HepG2 (cell line): ENCODE measurements around the gene MYPN. TPM values are rescaled to one million over a fixed set of nuclear protein-coding genes. Genes with fewer than 3 reads are reported as not detected.

Experiments
- ATF4 ChIP-seq, 2 experiments: fragments of 450-650 bp in 1 of 2; sonication (generic) in 1 of 2; formaldehyde crosslinking; IDR thresholded peaks; 2 replicates each; pipeline versions ENCODE4 v1.5.0 to v1.8.0; 2020 to 2022; ENCODE audit warnings: mild to moderate bottlenecking in 1 of 2, missing genetic modification reagents in 1 of 2
- BRCA1 ChIP-seq: sonication (generic); formaldehyde crosslinking; IDR thresholded peaks from 2 replicates; pipeline ENCODE4 v1.4.0; 2020; ENCODE audit warnings: missing genetic modification reagents
- CENPT ChIP-seq: sonication (generic); formaldehyde crosslinking; IDR thresholded peaks from 2 replicates; pipeline ENCODE4 v1.8.0; 2022; ENCODE audit warnings: low read depth, mild to moderate bottlenecking, moderate library complexity, missing genetic modification reagents
- CREB1 ChIP-seq, 2 experiments: fragments of 450-650 bp in 1 of 2; IDR thresholded peaks; 2 replicates each; pipeline ENCODE4 v1.6.1; 2016 to 2017; ENCODE audit warnings: control low read depth in 1 of 2, mild to moderate bottlenecking in 1 of 2, missing compliant biosample characterization in 1 of 2, missing genetic modification characterization in 1 of 2
- DNMT3B ChIP-seq: conservative IDR thresholded peaks from 2 replicates; pipeline ENCODE4 v1.6.1; 2016; ENCODE audit warnings: missing biosample characterization, control low read depth
- FOXA3 ChIP-seq: IDR thresholded peaks from 2 replicates; pipeline ENCODE4 v1.6.1; 2016; ENCODE audit warnings: missing genetic modification reagents, missing compliant biosample characterization
- FOXJ3 ChIP-seq: sonication (generic); formaldehyde crosslinking; IDR thresholded peaks from 2 replicates; pipeline ENCODE4 v1.4.0; 2020; ENCODE audit warnings: missing genetic modification reagents, mild to moderate bottlenecking, borderline replicate concordance
- HOXA5 ChIP-seq: sonication (generic); formaldehyde crosslinking; IDR thresholded peaks from 2 replicates; pipeline ENCODE4 v1.4.0; 2020; ENCODE audit warnings: missing genetic modification reagents
- JDP2 ChIP-seq: sonication (generic); formaldehyde crosslinking; IDR thresholded peaks from 2 replicates; pipeline ENCODE4 v1.8.1; 2022; ENCODE audit warnings: missing genetic modification reagents, borderline replicate concordance
- MXI1 ChIP-seq: IDR thresholded peaks from 3 replicates; pipeline ENCODE4 v1.6.1; 2012; ENCODE audit warnings: low read depth, low read length, inconsistent platforms, borderline replicate concordance
- MYC ChIP-seq: sonication (generic); formaldehyde crosslinking; IDR thresholded peaks from 2 replicates; pipeline ENCODE4 v1.9.0; 2021; ENCODE audit warnings: missing genetic modification reagents, borderline replicate concordance
- PHF8 ChIP-seq: sonication (generic); formaldehyde crosslinking; IDR thresholded peaks from 2 replicates; pipeline ENCODE4 v1.5.0; 2020; ENCODE audit warnings: missing genetic modification reagents
- POLR2AphosphoS5 ChIP-seq: IDR thresholded peaks from 2 replicates; pipeline ENCODE4 v1.6.1; 2012; ENCODE audit warnings: low read depth, low read length
- RARA ChIP-seq: IDR thresholded peaks from 2 replicates; pipeline ENCODE4 v1.6.1; 2016; ENCODE audit warnings: missing genetic modification reagents, missing compliant biosample characterization
- SAP130 ChIP-seq: IDR thresholded peaks from 2 replicates; pipeline ENCODE4 v1.6.1; 2016; ENCODE audit warnings: low read depth
- SKI ChIP-seq: fragments of 450-650 bp; IDR thresholded peaks from one replicate; pipeline ENCODE4 v1.6.1; 2018; ENCODE audit warnings: mild to moderate bottlenecking; ENCODE audit not compliant: partially characterized antibody
- SOX5 ChIP-seq: IDR thresholded peaks from 2 replicates; pipeline ENCODE4 v1.6.1; 2016; ENCODE audit warnings: borderline replicate concordance
- TBL1XR1 ChIP-seq: fragments of 150-350 bp; IDR thresholded peaks from 2 replicates; pipeline ENCODE4 v1.6.1; 2014; ENCODE audit warnings: borderline replicate concordance, low read length; ENCODE audit not compliant: partially characterized antibody
- TEAD3 ChIP-seq: optimal IDR thresholded peaks from 2 replicates; pipeline ENCODE3; 2016; ENCODE audit warnings: borderline replicate concordance
- ZBTB3 ChIP-seq: sonication (generic); formaldehyde crosslinking; IDR thresholded peaks from 2 replicates; pipeline ENCODE4 v1.4.0; 2020; ENCODE audit warnings: low read depth, mild to moderate bottlenecking, moderate library complexity, missing genetic modification reagents, borderline replicate concordance
- ZNF230 ChIP-seq: sonication (generic); formaldehyde crosslinking; IDR thresholded peaks from 2 replicates; pipeline ENCODE4 v1.4.0; 2020; ENCODE audit warnings: mild to moderate bottlenecking, missing genetic modification reagents
- ZNF441 ChIP-seq: sonication (generic); formaldehyde crosslinking; IDR thresholded peaks from 2 replicates; pipeline ENCODE4 v1.7.0; 2021; ENCODE audit warnings: missing genetic modification reagents, borderline replicate concordance
- ZNF652 ChIP-seq: IDR thresholded peaks from 2 replicates; pipeline ENCODE4 v1.6.1; 2016; ENCODE audit warnings: low read depth, borderline replicate concordance
- ZNF839 ChIP-seq: sonication (generic); formaldehyde crosslinking; IDR thresholded peaks from 2 replicates; pipeline ENCODE4 v1.4.0; 2020; ENCODE audit warnings: missing genetic modification reagents, mild to moderate bottlenecking, borderline replicate concordance
- polyA plus RNA-seq, 8 experiments: library from polyadenylated mRNA; depleted of rRNA in 3 of 8; stranded (reverse) in 7 of 8; unstranded in 1 of 8; fragments of >200 nt; fragmentation: Illumina TruSeq in 4 of 8; extraction: Trizol in 4 of 8; gene quantifications; 2 replicates each; pipeline versions ENCODE4 v1.2.1 to v1.2.3, GENCODE V29; 2011 to 2016; ENCODE audit warnings: low read depth in 4 of 8, missing spikeins in 1 of 8, mixed read lengths in 1 of 8; ENCODE audit not compliant: insufficient read depth in 1 of 8
- total RNA-seq, 5 experiments: library from RNA; depleted of rRNA; stranded (reverse); fragments of >200 nt; fragmentation: Illumina TruSeq; extraction: Trizol; gene quantifications; 2 replicates each; pipeline ENCODE4 v1.2.3, GENCODE V29; 2016; ENCODE audit warnings: low read depth in 1 of 5
- TF ChIP-seq, protein P1 (sequence below): sonication (generic); formaldehyde crosslinking; IDR thresholded peaks from 2 replicates; pipeline ENCODE4 v1.5.1; 2020; ENCODE audit warnings: mild to moderate bottlenecking, missing genetic modification reagents, moderate library complexity
- TF ChIP-seq, protein P2 (sequence below): IDR thresholded peaks from 2 replicates; pipeline ENCODE4 v1.6.1; 2012; ENCODE audit warnings: low read depth, low read length, improper control_type of control experiment
- TF ChIP-seq, protein P3 (sequence below): IDR thresholded peaks from 2 replicates; pipeline ENCODE4 v1.6.1; 2016; ENCODE audit warnings: control low read depth

MYPN gene
- total and polyA plus RNA-seq, 2 of the 13 experiments (the other 11 are each of a cell fraction or from before 2014, with no cell fraction given) = not detected

DNA sequence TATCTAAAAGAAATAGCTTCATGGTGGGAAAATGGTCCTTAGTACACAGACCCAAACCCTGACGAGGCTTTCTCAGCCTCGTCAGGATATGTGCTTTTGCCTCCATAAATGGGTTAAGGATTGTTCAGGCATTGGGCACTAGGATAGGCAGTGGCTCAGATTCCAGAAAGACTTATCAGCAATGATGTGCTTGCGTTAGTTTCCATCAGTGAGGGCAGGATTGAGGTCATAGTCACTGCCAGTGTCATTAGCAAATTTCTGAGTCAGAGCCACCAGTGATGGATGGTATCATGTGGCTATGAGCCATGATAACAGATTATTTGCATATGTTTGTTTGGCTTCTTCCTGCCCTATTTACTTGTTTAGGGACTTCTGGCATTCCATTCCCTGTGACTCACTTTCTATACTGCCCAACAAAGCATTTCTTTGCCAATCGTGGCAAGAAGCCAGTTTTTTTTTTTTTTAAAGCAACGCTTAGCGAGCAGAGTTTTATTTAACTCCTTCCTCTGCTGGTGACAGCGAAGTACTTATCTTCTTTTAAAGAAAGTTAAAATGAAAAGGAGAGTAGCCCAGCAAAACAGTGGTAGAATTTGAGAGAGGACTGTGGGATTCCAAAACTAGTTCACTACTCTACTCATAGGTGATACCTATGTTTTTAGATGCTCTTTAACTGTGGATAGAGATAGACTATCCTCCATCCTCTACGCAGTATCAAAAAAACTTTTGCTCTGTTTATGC is 44.4 kb downstream of the MYPN start (continued):
- TF ChIP-seq, protein P1, sequence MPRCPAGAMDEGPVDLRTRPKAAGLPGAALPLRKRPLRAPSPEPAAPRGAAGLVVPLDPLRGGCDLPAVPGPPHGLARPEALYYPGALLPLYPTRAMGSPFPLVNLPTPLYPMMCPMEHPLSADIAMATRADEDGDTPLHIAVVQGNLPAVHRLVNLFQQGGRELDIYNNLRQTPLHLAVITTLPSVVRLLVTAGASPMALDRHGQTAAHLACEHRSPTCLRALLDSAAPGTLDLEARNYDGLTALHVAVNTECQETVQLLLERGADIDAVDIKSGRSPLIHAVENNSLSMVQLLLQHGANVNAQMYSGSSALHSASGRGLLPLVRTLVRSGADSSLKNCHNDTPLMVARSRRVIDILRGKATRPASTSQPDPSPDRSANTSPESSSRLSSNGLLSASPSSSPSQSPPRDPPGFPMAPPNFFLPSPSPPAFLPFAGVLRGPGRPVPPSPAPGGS (CRISPR knock-in tag) = no peak
- TF ChIP-seq ZNF652 (CRISPR knock-in tag) (peak; percentile 90; the same call in 1 of the 2 replicates), ZBTB3 (CRISPR knock-in tag) (no peak), RARA (peak; percentile 81), CREB1 (IDR thresholded peaks at IDR 0.05) (peak; percentile 83), CREB1 (CRISPR knock-in tag; IDR thresholded peaks at IDR 0.05) (peak; percentile 62), TEAD3 (CRISPR knock-in tag) (peak; percentile 52), ZNF839 (CRISPR knock-in tag) (no peak), TBL1XR1 (peak; percentile 67), CENPT (CRISPR knock-in tag) (no peak), FOXJ3 (CRISPR knock-in tag) (no peak), HOXA5 (CRISPR knock-in tag) (0 out of 2 replicates have a peak, but pooled peaks have one; percentile 50), MXI1 (no peak), ATF4 (CRISPR knock-in tag; IDR thresholded peaks at IDR 0.05) (peak in 1 of 2 experiments; percentile 43; a peak in 1 of 4 replicates), MYC (CRISPR knock-in tag) (no peak), FOXA3 (CRISPR knock-in tag) (peak; percentile 66), DNMT3B (CRISPR knock-in tag) (no peak), BRCA1 (CRISPR knock-in tag) (no peak), ZNF441 (CRISPR knock-in tag) (no peak), SOX5 (CRISPR knock-in tag) (peak; percentile 62; the same call in 1 of the 2 replicates), POLR2AphosphoS5 (no peak), ZNF230 (no peak), SKI (peak; percentile 82), JDP2 (CRISPR knock-in tag) (no peak), SAP130 (peak; percentile 47), PHF8 (CRISPR knock-in tag) (no peak)
- TF ChIP-seq, protein P2, sequence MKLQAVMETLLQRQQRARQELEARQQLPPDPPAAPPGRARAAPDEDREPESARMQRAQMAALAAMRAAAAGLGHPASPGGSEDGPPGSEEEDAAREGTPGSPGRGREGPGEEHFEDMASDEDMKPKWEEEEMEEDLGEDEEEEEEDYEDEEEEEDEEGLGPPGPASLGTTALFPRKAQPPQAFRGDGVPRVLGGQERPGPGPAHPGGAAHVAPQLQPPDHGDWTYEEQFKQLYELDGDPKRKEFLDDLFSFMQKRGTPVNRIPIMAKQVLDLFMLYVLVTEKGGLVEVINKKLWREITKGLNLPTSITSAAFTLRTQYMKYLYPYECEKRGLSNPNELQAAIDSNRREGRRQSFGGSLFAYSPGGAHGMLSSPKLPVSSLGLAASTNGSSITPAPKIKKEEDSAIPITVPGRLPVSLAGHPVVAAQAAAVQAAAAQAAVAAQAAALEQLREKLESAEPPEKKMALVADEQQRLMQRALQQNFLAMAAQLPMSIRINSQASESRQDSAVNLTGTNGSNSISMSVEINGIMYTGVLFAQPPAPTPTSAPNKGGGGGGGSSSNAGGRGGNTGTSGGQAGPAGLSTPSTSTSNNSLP = peak; percentile 84
- TF ChIP-seq, protein P3, sequence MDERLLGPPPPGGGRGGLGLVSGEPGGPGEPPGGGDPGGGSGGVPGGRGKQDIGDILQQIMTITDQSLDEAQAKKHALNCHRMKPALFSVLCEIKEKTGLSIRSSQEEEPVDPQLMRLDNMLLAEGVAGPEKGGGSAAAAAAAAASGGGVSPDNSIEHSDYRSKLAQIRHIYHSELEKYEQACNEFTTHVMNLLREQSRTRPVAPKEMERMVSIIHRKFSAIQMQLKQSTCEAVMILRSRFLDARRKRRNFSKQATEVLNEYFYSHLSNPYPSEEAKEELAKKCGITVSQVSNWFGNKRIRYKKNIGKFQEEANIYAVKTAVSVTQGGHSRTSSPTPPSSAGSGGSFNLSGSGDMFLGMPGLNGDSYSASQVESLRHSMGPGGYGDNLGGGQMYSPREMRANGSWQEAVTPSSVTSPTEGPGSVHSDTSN (CRISPR knock-in tag) = no peak
